ENCODE results near the gene TLR6.

DNA sequence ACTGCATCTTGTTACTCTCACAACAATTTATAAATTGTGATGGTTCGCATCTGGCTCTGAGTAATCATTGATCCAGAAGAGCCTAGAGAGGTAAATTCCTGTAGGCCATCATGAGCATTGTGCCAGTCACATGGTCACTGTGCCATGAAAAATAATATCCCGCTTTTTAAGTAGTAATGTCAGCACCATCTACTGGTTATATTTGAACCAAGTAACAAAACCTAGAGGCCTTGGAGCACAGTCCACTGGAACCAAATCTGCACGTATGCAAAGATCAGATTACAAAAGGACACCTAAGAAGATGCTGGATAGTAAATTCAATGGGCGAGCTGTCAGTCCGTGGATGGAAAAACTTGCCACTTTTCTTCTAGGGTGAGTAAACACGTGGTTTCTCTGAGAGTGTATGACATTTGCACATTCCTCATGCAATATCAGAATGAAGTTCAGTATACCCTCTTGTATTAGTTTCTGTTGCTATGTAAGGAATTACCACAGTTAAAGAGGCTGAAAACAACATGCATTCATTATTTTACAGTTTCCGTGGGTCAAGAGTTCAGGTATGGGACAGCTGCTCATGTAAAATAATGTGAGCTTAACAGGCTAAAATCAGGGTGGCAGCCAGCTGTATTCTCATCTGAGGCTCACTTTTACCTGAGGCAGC, 37.8 kb upstream of the TLR6 start:
- TF ChIP-seq CTCF (IDR thresholded peaks at IDR 0.05) (no peak), ZNF232 (CRISPR knock-in tag; IDR thresholded peaks at IDR 0.05) (no peak), GRHL2 (CRISPR knock-in tag; IDR thresholded peaks at IDR 0.05; ENCODE audit: insufficient replicate concordance, severe bottlenecking) (no peak), TCF7 (CRISPR knock-in tag; IDR thresholded peaks at IDR 0.05; ENCODE audit: low read depth) (no peak), ATF2 (CRISPR knock-in tag; IDR thresholded peaks at IDR 0.05; ENCODE audit: borderline replicate concordance, low read depth) (no peak), E2F5 (CRISPR knock-in tag; IDR thresholded peaks at IDR 0.05) (no peak)
